Measurements from ENCODE around the gene USP25.

DNA sequence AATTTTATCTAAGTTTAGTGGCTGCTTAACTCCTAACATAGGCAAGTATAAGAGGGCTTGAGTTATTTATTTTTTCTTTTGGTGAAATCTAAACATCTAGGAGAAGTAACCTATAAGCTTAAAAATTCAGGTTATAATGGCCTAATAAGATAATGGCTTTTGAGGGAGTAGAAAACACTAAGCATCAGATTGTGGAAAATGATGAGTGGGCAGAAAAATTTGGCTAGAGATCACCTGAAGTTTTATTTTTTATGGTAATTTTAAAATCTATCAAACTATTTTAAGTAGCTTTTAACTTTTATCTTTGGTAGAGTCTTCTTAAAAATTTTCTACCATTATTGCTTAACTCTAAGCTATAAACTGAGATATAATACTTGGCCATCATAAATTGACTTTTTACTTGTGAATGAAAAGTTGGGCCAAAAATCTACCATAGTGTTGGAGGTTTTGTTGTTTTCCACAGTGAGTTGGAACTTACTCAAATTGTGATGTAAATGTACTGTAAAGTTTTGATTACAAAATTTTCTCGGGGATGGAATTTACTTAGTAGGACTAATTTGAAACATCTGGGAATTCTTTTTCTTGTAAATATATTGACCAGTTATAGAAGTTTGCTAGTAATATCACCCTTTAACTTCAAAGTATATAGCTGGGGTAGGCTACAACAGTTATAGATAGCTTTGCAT is 63.9 kb downstream of the USP25 start:
- TF ChIP-seq EGR1 (IDR thresholded peaks at IDR 0.05) = no peak
- no peak for TF ChIP-seq CREB1 (IDR thresholded peaks at IDR 0.05; ENCODE audit: low read depth)
- TF ChIP-seq REST (IDR thresholded peaks at IDR 0.05; ENCODE audit: low read depth) = no peak
- TF ChIP-seq RAD21 (IDR thresholded peaks at IDR 0.05; ENCODE audit: low read depth) = no peak
- TF ChIP-seq EP300 (IDR thresholded peaks at IDR 0.05; ENCODE audit: borderline replicate concordance) = no peak
- no peak for TF ChIP-seq MAX (IDR thresholded peaks at IDR 0.05)
- no peak for TF ChIP-seq FOXM1 (IDR thresholded peaks at IDR 0.05; ENCODE audit: borderline replicate concordance, low read depth)
- no peak for TF ChIP-seq TCF12 (IDR thresholded peaks at IDR 0.05; ENCODE audit: low read depth)
- no peak for TF ChIP-seq YY1 (IDR thresholded peaks at IDR 0.05; ENCODE audit: low read depth)
- no peak for TF ChIP-seq TAF1 (IDR thresholded peaks at IDR 0.05; ENCODE audit: low read depth)
- TF ChIP-seq TEAD4 (IDR thresholded peaks at IDR 0.05) = no peak
- TF ChIP-seq NFIC (IDR thresholded peaks at IDR 0.05) = no peak

All from Ishikawa (cell line).